SK-N-SH treated with all-trans-retinoic acid at 6 μM for 48 hours (cell line): ENCODE results near the gene NPY5R.

Experiments
- CREB5 ChIP-seq: fragments of 250-450 bp; sonication (Bioruptor Pico); IDR thresholded peaks from 2 replicates; pipeline ENCODE4 v1.5.1; 2020; ENCODE audit warnings: low read depth, mild to moderate bottlenecking, moderate library complexity
- ISL1 ChIP-seq: fragments of 250-450 bp; sonication (Bioruptor Pico); IDR thresholded peaks from 2 replicates; pipeline ENCODE4 v2.1.2; 2022; ENCODE audit warnings: mild to moderate bottlenecking, moderate library complexity
- PATZ1 ChIP-seq: fragments of 250-450 bp; sonication (Bioruptor Pico); IDR thresholded peaks from 2 replicates; pipeline ENCODE4 v1.8.0; 2020; ENCODE audit warnings: mild to moderate bottlenecking, moderate library complexity, borderline replicate concordance
- RARB ChIP-seq: fragments of 250-450 bp; sonication (Bioruptor Pico); IDR thresholded peaks from 2 replicates; pipeline ENCODE4 v1.8.0; 2021; ENCODE audit warnings: mild to moderate bottlenecking, moderate library complexity
- ZFP30 ChIP-seq: fragments of 450-650 bp; formaldehyde crosslinking; IDR thresholded peaks from 2 replicates; pipeline ENCODE4 v1.5.0; 2022; ENCODE audit warnings: mild to moderate bottlenecking, moderate library complexity
- ZNF565 ChIP-seq: fragments of 450-650 bp; formaldehyde crosslinking; conservative IDR thresholded peaks from 2 replicates; pipeline ENCODE4 v1.5.0; 2020; ENCODE audit warnings: low read depth, mild to moderate bottlenecking, moderate library complexity
- ZNF8 ChIP-seq: fragments of 450-650 bp; formaldehyde crosslinking; IDR thresholded peaks from 2 replicates; pipeline ENCODE4 v1.5.0; 2020; ENCODE audit warnings: mild to moderate bottlenecking, moderate library complexity

GRCh38 chr4:163382178-163382869, 38.6 kb downstream of the NPY5R start:
- TF ChIP-seq ISL1 (CRISPR knock-in tag) (no peak), ZFP30 (CRISPR knock-in tag) (no peak), ZNF565 (CRISPR knock-in tag) (no peak), ZNF8 (CRISPR knock-in tag) (no peak), RARB (CRISPR knock-in tag) (no peak), PATZ1 (no peak), CREB5 (CRISPR knock-in tag) (no peak)
